ENCODE data around the gene TMC8. TPM values are rescaled to one million over a fixed set of nuclear protein-coding genes. Genes with fewer than 3 reads are reported as not detected.

TMC8 gene
- polyA plus RNA-seq, 1 of the 3 experiments (the other 2 are of a cell fraction) = 0.18 TPM

GRCh38 chr17:78126895-78127238 is 3.7 kb upstream of the TMC8 start:
- H3K27ac ChIP-seq (ENCODE audit: low read depth in 2 of 2, low read length in 1 of 2) = no peak overlapping the region; a peak in 1 of 4 replicates
- H2AFZ ChIP-seq (ENCODE audit: low read depth) = no peak overlapping the region
- CTCF ChIA-PET = interaction anchor here (0.9 to 8.0 kb wide), 9 partner anchors 10 to 295 kb away, joined by 3 to 100 read pairs (median 5); no protein-coding TSS in a partner anchor
- H3K79me2 ChIP-seq (ENCODE audit: insufficient read depth) = no peaks in the 10 kb centered on the region
- POLR2A ChIA-PET = no interaction called here
- H3K9me3 ChIP-seq = no peaks in the 10 kb centered on the region
- no peaks in the 10 kb centered on the region for H3K9me2 ChIP-seq
- WGBS (ENCODE audit: low lambda C conversion rate) = 98% methylated on average over 5 of the region's 6 CpGs
- H3K4me2 ChIP-seq = no peak overlapping the region
- H3K9ac ChIP-seq = no peak overlapping the region
- no peaks in the 10 kb centered on the region for H4K20me1 ChIP-seq (ENCODE audit: insufficient read depth)
- no peak for DNase-seq
- H3K36me3 ChIP-seq (replicated peaks in 1 of 2; ENCODE audit: control insufficient read depth in 1 of 2, insufficient read depth in 2 of 2, low read length in 1 of 2) = no peaks in the 10 kb centered on the region
- peaks cover 4 to 39% of the 10 kb centered on the region in 2 experiments; a peak in 1 of 4 replicates for H3K4me1 ChIP-seq (ENCODE audit: control insufficient read depth in 1 of 2, insufficient read depth in 2 of 2, low read depth in 1 of 2, low read length in 1 of 2)
- TF ChIP-seq MAX (IDR thresholded peaks at IDR 0.05; ENCODE audit: low read depth) (no peak), REST (IDR thresholded peaks at IDR 0.05; ENCODE audit: low read depth, low read length) (no peak), EP300 (IDR thresholded peaks at IDR 0.05; ENCODE audit: borderline replicate concordance in 1 of 2, low read depth in 1 of 2, low read length in 1 of 2) (no peak), JUND (IDR thresholded peaks at IDR 0.05) (no peak), RXRA (IDR thresholded peaks at IDR 0.05; ENCODE audit: borderline replicate concordance, low read depth) (no peak), RCOR1 (IDR thresholded peaks at IDR 0.05; ENCODE audit: low read length) (no peak), CHD2 (IDR thresholded peaks at IDR 0.05; ENCODE audit: low read length, partially characterized antibody) (no peak), TAF1 (IDR thresholded peaks at IDR 0.05; ENCODE audit: borderline replicate concordance, low read depth, low read length) (no peak), MEF2A (IDR thresholded peaks at IDR 0.05; ENCODE audit: borderline replicate concordance, low read depth) (no peak), USF2 (IDR thresholded peaks at IDR 0.05; ENCODE audit: borderline replicate concordance, low read depth, low read length) (no peak), MXI1 (IDR thresholded peaks at IDR 0.05; ENCODE audit: low read depth, low read length) (no peak), PBX3 (IDR thresholded peaks at IDR 0.05) (no peak), SIN3A (IDR thresholded peaks at IDR 0.05; ENCODE audit: borderline replicate concordance, low read depth, low read length) (no peak), FOSL2 (IDR thresholded peaks at IDR 0.05; ENCODE audit: borderline replicate concordance, low read depth) (no peak), SMC3 (IDR thresholded peaks at IDR 0.05; ENCODE audit: low read depth, low read length) (no peak), ZBTB33 (IDR thresholded peaks at IDR 0.05; ENCODE audit: borderline replicate concordance, low read depth) (no peak)
- no peaks in the 10 kb centered on the region for H3F3A ChIP-seq (replicated peaks; ENCODE audit: insufficient read depth)
- no peak overlapping the region for H3K4me3 ChIP-seq (ENCODE audit: low read depth in 2 of 2, low read length in 1 of 2)
- H3K27me3 ChIP-seq (ENCODE audit: insufficient read depth) = peaks cover 3% of the 10 kb centered on the region; the same call in 1 of the 2 replicates

All from SK-N-SH (cell line).